ENCODE results near the gene ADGRL3. TPM values are rescaled to one million over a fixed set of nuclear protein-coding genes. Genes with fewer than 3 reads are reported as not detected.

The ADGRL3 gene
- total RNA-seq, 2 experiments from 2014 or later: not detected

DNA sequence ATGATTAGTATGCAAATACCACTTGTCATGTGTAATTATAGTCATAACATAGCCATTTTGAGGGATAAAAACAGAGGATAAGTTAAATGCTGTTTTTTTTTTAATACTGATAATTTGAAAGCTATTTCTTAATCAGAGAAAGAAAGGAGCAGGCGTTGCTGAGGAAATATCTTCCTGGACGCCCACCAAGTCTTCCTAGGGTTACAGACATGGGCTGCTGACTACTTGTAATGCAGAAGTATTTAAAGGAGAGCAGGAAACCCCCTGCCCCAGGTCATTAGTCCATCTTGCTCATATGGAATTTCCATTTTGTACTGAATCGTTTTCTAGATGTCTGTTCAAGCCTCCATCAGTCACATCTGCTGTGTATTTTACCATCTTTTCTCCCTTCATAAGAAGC lies 176.2 kb downstream of the ADGRL3 start:
- Histone ChIP-seq H3K9me3 (ENCODE audit: low read length) (no peaks in the 10 kb centered on the region), H3K79me2 (ENCODE audit: insufficient read depth, low read depth, low read length) (no peaks in the 10 kb centered on the region), H2AFZ (ENCODE audit: low read length) (no peak overlapping the region), H4K20me1 (ENCODE audit: insufficient read depth, low read length) (no peaks in the 10 kb centered on the region), H3K4me1 (ENCODE audit: insufficient read depth, low read length, poor library complexity, severe bottlenecking) (no peaks in the 10 kb centered on the region), H3K4me2 (ENCODE audit: low read length) (no peak overlapping the region), H3K27ac (ENCODE audit: low read depth, low read length, poor library complexity, severe bottlenecking) (no peak overlapping the region), H3K4me3 (ENCODE audit: low read depth, low read length, poor library complexity, severe bottlenecking) (no peak overlapping the region), H3K9me2 (ENCODE audit: insufficient read depth, low read length) (no peaks in the 10 kb centered on the region), H3K36me3 (ENCODE audit: insufficient read depth, low read length) (no peaks in the 10 kb centered on the region)
- CTCF ChIA-PET (ENCODE audit: unreplicated experiment): no interaction called here
- no TSS peak for BruUV-seq (replicated peaks)
- DNase-seq (ENCODE audit: low spot score): no peak
- POLR2A ChIA-PET: interaction anchor here (0.6 kb wide), 1 partner anchor 156 kb away, joined by 3 read pairs; no protein-coding TSS in a partner anchor
- TF ChIP-seq, protein P1, sequence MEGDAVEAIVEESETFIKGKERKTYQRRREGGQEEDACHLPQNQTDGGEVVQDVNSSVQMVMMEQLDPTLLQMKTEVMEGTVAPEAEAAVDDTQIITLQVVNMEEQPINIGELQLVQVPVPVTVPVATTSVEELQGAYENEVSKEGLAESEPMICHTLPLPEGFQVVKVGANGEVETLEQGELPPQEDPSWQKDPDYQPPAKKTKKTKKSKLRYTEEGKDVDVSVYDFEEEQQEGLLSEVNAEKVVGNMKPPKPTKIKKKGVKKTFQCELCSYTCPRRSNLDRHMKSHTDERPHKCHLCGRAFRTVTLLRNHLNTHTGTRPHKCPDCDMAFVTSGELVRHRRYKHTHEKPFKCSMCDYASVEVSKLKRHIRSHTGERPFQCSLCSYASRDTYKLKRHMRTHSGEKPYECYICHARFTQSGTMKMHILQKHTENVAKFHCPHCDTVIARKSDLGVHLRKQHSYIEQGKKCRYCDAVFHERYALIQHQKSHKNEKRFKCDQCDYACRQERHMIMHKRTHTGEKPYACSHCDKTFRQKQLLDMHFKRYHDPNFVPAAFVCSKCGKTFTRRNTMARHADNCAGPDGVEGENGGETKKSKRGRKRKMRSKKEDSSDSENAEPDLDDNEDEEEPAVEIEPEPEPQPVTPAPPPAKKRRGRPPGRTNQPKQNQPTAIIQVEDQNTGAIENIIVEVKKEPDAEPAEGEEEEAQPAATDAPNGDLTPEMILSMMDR (conservative IDR thresholded peaks at IDR 0.05; ENCODE audit: low read length): no peak
- TF ChIP-seq EZH2phosphoT487 (IDR thresholded peaks at IDR 0.05; ENCODE audit: borderline replicate concordance, low read depth, low read length): no peak
- intact Hi-C loops (cut with micrococcal nuclease; ENCODE audit: unreplicated experiment): no loop called here

DNA sequence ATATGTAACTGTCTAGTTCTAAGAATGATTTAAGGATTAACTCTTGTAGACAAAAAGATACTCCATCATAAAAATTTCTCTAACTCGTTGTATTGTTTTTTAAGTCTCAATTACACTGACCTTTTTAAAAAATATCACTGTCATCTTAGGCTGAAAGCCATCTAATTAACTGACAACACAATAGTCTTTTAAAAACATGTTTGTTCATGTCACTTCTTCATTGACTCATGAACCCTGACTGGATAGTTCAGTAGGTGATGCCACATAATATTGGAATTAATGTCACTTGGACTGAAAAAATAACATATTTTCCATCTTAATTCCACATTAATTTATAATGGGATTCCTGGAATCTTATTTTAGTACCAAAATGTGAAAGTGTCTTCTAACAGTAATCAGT lies 179.3 kb downstream of the ADGRL3 start:
- intact Hi-C loops (cut with micrococcal nuclease; ENCODE audit: unreplicated experiment): no loop called here
- Histone ChIP-seq H3K4me1 (ENCODE audit: insufficient read depth, low read length, poor library complexity, severe bottlenecking) (no peaks in the 10 kb centered on the region), H4K20me1 (ENCODE audit: insufficient read depth, low read length) (no peaks in the 10 kb centered on the region), H3K4me2 (ENCODE audit: low read length) (no peak overlapping the region), H3K36me3 (ENCODE audit: insufficient read depth, low read length) (no peaks in the 10 kb centered on the region), H3K9me2 (ENCODE audit: insufficient read depth, low read length) (no peaks in the 10 kb centered on the region), H3K4me3 (ENCODE audit: low read depth, low read length, poor library complexity, severe bottlenecking) (no peak overlapping the region), H3K79me2 (ENCODE audit: insufficient read depth, low read depth, low read length) (no peaks in the 10 kb centered on the region), H3K27ac (ENCODE audit: low read depth, low read length, poor library complexity, severe bottlenecking) (no peak overlapping the region), H2AFZ (ENCODE audit: low read length) (no peak overlapping the region), H3K9me3 (ENCODE audit: low read length) (no peaks in the 10 kb centered on the region)
- DNase-seq (ENCODE audit: low spot score): no peak
- CTCF ChIA-PET (ENCODE audit: unreplicated experiment): no interaction called here
- BruUV-seq (replicated peaks): no TSS peak
- POLR2A ChIA-PET: no interaction called here
- no peak for TF ChIP-seq EZH2phosphoT487 (IDR thresholded peaks at IDR 0.05; ENCODE audit: borderline replicate concordance, low read depth, low read length)
- TF ChIP-seq, protein P1 (conservative IDR thresholded peaks at IDR 0.05; ENCODE audit: low read length): no peak

DNA sequence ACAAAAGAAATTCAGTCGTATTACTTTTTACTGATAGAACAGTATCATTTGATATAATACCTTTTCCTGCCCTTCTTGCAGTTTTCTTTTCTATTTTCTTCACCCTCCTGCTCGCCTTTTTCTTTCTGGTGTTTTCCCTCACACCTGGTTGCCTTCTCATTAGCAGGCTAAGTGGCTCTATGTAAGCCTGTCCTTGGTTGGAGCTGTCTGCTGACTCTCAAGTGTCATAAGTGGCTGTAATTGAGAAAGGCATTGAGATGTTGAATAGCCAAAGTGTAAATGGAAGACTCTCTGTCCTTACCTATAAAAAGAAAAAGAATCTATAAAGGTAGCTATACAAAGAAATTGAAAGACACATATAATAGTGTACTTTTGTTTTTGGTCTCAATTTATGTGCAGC lies 180.7 kb downstream of the ADGRL3 start:
- H3K4me3 ChIP-seq (ENCODE audit: low read depth, low read length, poor library complexity, severe bottlenecking): no peak overlapping the region
- H3K27ac ChIP-seq (ENCODE audit: low read depth, low read length, poor library complexity, severe bottlenecking): no peak overlapping the region
- no peaks in the 10 kb centered on the region for H3K4me1 ChIP-seq (ENCODE audit: insufficient read depth, low read length, poor library complexity, severe bottlenecking)
- no peaks in the 10 kb centered on the region for H3K36me3 ChIP-seq (ENCODE audit: insufficient read depth, low read length)
- POLR2A ChIA-PET: no interaction called here
- BruUV-seq (replicated peaks): no TSS peak
- intact Hi-C loops (cut with micrococcal nuclease; ENCODE audit: unreplicated experiment): no loop called here
- CTCF ChIA-PET (ENCODE audit: unreplicated experiment): no interaction called here
- DNase-seq (ENCODE audit: low spot score): no peak
- no peak overlapping the region for H3K4me2 ChIP-seq (ENCODE audit: low read length)
- H3K9me3 ChIP-seq (ENCODE audit: low read length): no peaks in the 10 kb centered on the region
- no peaks in the 10 kb centered on the region for H4K20me1 ChIP-seq (ENCODE audit: insufficient read depth, low read length)
- H3K79me2 ChIP-seq (ENCODE audit: insufficient read depth, low read depth, low read length): no peaks in the 10 kb centered on the region
- no peaks in the 10 kb centered on the region for H3K9me2 ChIP-seq (ENCODE audit: insufficient read depth, low read length)
- H2AFZ ChIP-seq (ENCODE audit: low read length): no peak overlapping the region
- no peak for TF ChIP-seq EZH2phosphoT487 (IDR thresholded peaks at IDR 0.05; ENCODE audit: borderline replicate concordance, low read depth, low read length)
- TF ChIP-seq, protein P1 (conservative IDR thresholded peaks at IDR 0.05; ENCODE audit: low read length): no peak

All from OCI-LY7 (cell line).